GM23248 (cell line): ENCODE results near the gene RAB31.

Source experiments
- EZH2 ChIP-seq: fragments of 200-600 bp; sonication (generic); IDR thresholded peaks from 2 replicates; pipeline ENCODE4 v1.6.1; 2018; ENCODE audit warnings: antibody characterized with exemption, mild to moderate bottlenecking; ENCODE audit not compliant: insufficient read depth, poor library complexity, severe bottlenecking
- EZH2phosphoT487 ChIP-seq: fragments of 200-600 bp; sonication (generic); IDR thresholded peaks from 2 replicates; pipeline ENCODE4 v1.6.1; 2018; ENCODE audit warnings: antibody characterized with exemption, moderate library complexity, mild to moderate bottlenecking, low read depth; ENCODE audit not compliant: insufficient read depth

- TF ChIP-seq EZH2 = no peak
- TF ChIP-seq EZH2phosphoT487 = no peak
Observed at GRCh38 chr18:9665314-9665713, 42.8 kb upstream of the RAB31 start.
